ENCODE measurements around the gene HRNR.
A peak's percentile ranks its signal among the peaks of the same experiment; 100 is the strongest.

Gene HRNR

DNA sequence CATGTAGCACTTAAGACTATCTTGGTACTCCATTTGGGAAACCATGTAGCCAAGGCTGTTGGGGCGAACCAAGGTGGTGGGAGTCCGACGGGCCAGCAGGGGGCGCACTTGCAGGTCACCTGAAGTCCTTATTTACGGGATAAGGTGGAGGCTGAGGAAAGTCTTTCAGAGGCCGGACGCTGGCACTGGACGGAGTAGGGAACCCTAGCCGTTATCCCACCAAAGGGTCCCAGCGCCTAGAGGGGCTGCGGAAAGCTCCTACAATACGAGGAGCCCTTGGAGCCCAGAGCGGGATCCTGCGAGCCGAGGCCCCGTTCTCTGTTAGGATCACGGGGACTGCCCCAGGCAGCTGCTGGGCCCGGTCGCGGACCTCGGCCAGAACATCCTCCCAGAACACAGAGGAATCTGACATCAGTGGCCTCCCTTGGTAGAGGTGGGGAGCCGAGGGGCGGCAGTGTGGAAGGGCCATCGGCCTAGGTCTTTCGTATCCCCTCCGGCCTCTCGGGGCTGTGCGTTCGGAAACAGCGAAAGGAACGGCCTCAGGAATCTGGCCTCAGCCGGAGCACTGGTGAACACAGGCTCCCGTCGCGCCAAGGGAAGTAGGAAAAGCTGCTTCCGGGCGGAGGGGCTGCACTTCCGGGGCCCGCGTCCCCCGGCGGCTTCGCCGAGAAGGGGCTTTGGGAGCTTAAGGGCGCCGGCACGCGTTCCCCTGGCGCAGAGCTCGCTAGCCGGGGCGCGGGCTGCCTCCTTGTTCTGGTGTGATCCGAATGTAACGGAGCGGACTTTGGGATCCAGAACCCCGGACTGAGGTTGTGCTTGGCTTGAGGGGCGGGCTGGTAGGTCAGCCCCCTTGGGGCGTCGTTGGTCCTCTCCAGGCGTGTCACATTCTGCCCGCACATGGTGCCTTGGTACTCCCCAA lies 35.1 kb downstream of the HRNR start:
- no peak for DNase-seq

DNA sequence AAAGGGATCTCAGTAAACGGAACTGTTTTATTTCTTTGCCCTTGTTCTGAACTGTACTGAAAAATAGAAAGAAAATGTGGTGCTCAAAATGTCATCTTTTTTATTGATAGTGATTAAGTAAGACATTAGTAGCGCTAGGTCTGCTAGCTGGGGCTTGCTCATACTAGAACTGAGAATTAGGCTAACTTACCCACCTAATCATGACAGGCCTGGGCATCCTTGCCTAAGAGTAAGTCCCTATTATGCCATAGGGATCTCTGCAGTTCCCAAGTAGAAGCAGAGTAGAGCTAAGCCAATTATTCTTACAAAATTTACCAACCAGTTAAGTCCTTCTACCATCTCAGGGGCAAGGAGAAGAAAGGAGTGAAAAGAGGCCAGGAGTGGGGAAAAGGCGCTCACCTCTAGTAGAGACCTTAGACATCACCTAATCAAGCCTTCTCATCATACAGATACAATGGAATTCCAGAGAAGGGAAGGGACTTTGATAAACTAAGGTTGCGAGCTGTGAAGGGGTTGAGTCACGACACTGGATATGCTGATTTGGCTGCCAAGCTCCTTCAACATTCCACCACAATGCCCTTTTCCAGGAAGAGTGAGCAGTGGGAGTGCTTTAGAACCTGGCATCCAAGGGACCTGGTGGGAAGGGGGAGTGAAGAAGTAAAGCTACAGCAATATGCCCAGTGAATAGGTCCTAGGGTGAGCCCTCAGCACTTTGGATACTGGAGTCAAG lies 37.3 kb downstream of the HRNR start:
- DNase-seq, result no peak

DNA sequence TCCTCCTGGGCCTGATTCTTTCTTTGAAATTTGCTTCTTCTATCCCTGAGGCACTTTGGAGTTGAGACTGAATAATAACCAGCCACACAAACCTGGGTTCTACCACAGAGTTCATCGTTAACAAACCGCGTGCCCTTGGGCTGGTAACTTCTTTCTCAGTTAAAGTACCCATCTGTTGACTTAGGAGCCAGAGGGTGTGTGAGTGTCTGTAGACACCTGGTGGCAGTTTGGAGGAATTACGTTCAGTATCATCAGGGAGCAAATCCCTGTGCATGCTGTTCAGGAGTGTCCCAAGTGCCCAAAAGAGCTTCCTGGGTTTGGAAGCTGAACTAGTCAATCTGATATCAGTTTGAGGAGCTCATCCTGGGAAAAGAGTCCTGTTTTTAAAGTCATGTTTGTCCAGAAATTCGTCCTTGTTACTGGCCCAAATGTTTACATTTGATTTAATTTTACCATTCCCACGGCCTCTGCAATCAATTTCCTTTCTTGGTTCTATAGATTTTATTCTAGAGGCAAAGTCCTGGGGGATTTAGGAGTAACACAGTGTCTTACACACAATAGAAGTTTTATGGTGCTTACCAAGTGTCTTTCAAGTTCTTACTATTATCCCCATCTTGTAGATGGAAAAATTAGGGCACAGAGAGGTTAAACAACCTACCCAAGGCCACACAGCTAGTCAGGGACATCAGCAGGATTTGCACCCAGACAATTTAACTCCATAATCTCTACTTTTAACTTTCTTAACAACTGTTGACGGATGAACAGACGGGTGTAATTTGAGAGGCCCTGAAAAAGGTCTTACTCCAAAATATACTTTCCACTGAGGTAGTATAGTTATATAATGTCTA lies 38.2 kb downstream of the HRNR start:
- DNase-seq, result peak; percentile 12

DNA sequence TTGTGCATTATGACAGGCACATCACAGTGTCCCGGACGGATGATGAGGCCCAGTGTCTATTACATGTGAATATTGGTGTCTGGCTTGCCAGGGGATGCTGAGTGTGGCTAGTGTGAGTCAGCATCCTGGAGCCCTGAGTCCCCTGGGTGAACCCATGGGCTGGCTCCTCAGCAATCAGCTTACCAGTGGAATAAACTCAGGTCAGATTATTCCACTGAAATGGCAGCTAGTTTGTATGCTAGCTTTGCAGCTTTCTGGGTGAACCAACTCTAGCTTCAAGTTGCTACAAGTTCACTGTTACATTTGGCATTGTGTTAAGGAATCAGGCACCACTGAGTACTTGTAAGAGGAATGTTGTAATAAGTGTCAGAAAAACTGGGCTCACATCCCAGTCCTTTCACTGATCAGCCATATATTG lies 41.0 kb downstream of the HRNR start:
- no peak for DNase-seq

DNA sequence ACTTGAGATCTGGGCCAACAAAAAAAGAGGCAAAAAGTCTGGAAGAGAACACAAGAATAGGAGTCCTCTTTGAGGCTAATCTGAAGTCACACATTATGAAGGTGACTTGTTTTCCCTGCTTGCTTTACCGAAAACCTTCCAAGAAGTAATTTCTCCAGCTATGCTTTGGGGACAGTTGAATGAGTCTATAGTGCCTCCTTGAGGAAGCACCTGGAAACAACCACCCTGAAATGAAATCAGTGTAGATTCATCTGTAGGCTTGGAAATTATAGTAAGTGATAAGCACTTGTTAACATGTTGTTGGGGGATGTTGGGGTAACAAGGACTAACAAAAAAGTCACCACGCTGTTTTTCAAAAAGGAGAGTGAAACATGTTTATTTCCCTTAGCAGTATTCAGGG lies 41.6 kb downstream of the HRNR start:
- no peak for DNase-seq

DNA sequence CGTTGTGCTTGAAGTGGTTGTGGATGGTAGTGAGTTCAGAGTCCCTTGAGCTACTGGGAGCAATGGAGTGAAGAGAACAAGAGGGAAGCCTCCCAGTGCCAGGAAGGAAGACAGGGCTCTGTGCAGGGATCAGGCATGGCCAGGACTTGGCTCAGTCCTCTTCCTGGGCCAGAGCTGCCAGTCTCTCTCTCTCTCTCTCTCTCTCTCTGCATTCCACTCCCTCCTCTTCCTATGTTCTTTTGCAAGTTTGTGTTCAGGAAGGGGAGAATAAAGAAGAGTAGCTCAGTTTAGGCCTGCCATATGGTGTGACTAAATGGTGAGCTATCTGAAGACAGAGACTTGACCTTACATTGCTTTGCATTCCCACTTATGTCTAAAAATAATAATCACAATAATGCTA lies 44.4 kb downstream of the HRNR start:
- no peak for DNase-seq

DNA sequence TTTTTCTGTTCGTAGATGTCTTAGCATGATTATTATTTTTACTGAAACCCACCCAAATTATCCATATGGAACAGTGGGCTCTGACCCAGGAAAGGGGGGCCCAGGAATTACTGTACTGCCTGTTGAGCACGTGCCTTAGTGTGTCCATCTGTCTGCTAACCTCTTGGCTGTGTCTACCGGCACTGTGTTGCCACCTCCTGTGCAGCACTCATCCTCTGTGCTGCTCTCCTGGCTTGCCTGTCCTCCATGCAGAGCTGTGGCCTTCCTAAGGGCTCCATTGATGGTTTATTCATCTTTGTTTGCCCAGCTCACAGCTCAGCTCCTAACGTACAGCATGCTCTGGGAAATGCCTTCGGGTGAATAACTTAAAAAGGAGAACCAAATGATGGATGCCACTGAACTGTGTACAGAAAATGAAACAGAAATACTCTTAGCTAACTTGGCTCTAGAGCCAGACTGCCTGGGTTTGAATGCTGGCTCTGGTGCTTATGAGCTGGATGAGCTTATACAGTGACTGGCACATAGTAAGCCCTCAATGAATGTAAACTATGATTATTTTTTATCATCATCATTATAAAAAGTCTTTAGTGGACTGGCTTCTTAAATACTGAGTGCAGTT lies 53.6 kb downstream of the HRNR start:
- no peak for DNase-seq

DNA sequence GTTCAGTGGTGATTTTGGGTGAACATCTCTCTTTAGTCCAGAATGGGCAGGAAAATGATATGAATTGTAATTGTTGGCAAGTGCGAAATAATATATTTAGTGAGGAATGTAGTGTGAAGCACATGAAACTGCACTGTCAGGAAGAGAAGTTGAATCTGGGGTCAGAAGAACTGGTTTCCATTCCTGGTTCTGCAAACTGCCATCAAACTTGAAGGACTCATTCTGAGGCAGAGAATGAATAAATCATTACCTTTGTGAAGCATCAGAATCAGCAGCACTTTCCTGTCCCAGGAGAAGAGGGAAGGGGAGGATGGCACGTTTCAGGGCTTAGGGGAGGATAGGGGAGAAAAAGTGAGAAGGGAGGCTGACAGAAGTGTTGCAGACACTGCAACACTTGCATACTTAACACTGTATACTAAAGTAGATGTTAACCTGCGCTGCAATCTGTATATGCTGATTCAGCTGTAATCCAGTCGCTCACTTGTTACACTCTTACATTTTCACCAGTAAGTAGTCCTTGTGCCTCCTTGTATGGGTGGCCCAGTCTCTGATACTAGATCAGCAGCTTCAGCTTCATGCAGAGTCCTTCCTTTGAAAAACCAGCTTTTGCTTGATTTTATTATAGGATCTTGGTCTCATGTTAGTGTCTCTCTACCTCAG lies 54.5 kb downstream of the HRNR start:
- no peak for DNase-seq

DNA sequence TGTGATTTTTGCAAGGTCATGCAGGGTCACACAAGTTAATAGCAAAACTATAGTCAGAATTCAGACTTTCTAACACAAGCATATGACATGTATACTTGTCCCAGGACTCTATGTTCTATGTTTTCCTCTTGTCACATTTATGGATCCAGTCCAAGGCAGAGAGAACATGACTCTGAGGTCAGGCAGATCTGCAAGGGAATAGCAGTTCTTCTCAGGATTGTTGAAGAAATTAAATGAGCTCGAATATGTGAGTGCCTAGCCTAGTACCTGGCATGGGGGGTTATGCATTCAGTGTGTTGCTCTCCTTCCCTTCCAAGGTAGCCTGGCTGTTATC lies 55.5 kb downstream of the HRNR start:
- DNase-seq, result no peak

DNA sequence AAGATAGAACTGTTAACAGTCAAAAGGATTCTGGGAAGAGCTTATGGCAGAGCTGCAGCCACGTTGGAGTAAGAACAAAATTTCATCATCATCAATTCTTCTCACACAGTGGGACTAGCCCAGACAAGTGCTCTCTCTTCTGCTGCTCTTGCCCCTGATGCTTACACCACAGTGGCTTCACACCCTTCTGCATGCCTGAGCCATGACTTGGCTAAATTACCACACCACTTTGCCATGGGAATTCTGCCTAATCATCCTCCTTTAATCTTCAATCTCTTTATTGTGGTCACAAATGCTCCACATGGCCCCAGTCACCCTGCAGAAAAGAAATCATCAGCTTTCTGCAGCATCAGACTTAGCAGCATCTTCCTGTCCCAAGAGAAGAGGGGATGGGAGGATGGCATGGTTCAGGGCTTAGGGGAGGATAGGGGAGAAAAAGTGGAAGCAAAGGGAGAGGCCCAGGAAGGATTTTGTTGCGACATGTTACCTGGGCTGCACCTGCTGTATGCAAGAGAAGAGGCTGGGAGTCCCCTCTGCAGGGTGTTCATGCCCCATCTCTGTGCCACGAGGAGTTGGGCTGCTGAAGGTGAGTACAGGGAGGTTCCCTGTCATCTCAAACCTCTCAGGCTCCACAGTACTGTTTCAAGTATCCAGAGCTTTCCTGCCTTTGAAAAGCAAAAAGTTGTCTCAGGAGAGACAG lies 56.0 kb downstream of the HRNR start:
- no peak for DNase-seq

DNA sequence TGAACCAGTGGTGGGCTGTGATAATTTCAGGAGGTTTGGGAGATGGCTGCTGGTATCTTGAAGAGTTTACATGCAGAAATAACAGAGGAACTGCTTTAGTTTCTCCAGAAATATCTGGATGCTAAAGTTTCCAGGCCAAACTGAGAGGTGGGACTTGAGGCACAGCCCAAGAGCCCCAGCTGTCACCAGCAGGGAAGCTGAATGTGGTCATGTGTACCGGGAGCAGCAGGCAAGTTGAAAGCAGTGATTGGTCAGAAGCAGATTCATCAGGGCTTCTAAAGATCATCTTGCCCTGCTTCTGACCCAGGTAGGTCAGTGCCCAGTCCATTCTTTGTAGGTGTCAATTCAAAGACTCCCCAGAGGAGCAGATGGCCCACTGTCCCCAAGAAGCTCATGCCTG lies 57.0 kb downstream of the HRNR start:
- DNase-seq, result no peak

DNA sequence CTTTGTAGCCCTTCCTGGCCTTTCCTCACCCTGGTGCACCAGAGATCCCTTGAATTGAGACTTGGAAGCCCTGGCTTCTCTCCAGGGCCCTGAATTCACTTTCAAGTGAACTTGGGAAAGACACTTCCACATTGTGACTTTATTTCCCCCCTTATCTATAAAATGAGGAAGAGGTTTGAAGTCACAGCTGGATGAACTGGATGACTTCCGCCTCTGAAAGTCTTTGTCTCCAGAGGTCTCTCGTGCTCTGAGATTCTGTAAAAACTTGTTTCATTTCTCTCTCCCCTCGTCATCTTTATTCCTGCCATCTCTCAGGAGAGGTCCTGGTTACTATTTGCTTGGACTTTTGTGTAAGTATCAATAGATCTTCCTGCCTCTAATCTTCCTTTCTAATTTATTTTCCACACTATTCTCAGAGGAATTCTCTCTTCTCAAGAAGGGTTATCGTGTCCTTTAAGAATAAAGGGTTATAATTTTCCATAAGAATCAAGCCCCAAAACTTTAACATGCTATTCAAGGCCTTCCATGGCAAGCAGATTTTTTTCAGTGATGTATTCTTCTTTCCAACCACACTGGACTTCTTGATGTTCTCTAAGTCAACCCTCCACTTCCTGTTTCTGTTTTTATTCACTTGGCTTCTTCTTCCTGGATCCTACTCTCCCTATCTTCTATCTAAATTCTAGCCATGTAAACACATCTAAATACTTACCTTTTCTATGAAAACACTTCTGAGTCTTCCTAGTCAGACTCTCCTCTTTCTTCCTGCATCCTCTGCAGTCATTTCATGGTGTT lies 58.5 kb downstream of the HRNR start:
- DNase-seq, result no peak

DNA sequence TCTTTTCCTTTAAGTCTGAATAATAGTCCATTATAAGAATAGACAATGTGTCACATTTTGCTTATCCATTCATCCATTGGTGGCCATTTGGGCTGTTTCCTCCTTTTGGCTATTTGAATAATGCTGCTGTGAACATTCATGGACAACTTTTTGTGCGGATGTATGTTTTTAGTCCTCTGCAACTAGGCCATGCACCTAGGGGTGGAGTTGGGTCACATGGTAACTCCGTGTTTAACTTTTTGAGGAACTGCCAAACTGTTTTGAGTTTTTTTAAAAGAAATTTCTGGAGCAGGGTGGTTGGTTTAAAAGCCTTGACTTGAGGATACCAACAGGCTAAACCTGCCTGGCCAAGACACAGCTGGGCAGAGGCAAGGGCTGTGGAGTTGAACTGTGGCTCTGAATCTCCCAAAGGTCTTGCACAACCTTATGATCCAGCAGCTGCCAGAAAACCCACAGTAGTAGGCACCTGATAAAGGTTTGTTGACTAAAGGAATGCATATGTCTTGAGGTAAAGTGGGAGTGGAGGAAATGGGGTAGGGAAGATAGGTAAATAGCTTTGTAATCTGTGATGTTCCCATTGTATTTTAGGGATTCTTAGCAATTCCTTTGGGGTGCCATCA lies 59.4 kb downstream of the HRNR start:
- DNase-seq, result no peak

DNA sequence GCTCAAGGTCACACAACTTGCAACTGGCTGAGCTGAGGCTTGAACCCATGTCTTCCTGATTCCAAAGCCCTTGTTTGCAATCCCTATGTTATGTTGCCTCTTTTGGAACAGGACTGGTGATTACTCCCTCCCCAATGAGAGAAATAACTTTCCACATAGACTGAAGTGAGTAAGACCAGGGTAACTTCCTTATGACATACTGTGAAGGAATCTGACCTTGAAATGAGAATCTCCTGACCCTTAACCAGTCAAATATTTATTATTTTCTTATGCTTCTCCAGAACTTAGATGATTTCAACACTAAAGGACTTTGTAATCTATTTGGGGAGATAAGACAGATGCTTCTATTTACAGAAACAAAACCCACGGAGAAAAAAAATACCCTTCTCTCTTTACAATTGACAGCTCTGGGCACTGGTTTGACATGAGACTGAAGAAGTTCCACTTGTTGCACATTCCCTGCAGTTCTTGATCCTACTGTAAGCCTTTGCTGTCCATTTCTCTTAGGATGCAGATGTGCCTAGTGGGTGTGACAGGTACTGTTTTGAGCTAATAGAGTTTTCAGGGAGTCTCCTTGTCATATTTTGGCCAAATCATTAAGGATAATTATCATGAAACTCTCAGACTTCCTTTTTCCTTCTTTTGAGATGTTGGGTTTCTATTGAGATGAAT lies 61.1 kb downstream of the HRNR start:
- DNase-seq, result no peak
